ENCODE data around the gene FLRT3.

DNA sequence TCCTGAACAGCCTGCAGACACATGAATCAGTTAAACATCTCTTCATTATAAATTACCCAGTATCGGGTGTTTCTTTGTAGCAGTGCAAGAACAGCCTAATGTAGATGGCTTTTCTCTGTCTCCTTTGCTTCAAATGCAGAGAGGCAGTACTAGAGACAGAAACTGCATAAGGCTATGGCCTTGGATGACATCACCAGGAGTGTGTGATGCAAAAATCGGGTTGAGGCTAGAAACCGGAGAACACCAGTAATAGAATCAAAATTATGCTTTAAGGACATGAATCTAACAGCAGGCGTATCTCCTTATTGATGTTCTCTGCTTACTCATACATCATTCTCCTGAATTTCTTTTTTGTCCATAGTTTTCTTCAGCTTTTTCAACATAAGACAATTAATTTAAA is 49.3 kb upstream of the FLRT3 start:
- TF ChIP-seq CTCF (IDR thresholded peaks at IDR 0.05) (no peak), ZFX (IDR thresholded peaks at IDR 0.05; ENCODE audit: borderline replicate concordance) (no peak)

All from 22Rv1 (cell line).